Measurements from ENCODE around the gene CTSG.

DNA sequence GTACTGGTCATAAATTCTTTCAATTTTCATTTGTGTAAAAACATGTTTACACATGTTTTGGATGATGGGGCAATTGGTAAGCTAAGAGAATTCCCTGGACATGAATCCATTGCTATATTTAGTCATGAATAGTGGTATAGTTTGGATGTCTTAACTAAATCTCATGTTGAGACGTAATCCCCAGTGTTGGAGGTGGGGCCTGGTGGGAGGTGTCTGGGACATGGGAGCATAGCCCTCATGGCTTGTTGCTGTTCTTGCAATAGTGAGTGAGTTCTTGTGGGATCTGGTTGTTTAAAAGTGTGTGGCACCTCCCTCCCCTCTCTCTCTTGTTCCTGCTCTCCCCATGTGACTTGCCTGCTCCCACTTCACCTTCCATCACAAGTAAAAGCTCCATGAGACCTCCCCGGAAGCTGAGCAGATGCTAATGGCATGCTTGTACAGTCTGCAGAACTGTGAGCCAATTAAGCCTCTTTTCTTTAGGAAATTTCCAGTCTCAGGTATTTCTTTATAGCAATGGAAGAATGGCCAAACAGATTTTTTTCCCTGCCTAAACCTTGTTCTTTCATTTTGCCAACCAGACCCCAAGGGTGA lies 33.6 kb downstream of the CTSG start:
- no peak for TF ChIP-seq POLR2AphosphoS5 (IDR thresholded peaks at IDR 0.05)
- TF ChIP-seq, protein P1, sequence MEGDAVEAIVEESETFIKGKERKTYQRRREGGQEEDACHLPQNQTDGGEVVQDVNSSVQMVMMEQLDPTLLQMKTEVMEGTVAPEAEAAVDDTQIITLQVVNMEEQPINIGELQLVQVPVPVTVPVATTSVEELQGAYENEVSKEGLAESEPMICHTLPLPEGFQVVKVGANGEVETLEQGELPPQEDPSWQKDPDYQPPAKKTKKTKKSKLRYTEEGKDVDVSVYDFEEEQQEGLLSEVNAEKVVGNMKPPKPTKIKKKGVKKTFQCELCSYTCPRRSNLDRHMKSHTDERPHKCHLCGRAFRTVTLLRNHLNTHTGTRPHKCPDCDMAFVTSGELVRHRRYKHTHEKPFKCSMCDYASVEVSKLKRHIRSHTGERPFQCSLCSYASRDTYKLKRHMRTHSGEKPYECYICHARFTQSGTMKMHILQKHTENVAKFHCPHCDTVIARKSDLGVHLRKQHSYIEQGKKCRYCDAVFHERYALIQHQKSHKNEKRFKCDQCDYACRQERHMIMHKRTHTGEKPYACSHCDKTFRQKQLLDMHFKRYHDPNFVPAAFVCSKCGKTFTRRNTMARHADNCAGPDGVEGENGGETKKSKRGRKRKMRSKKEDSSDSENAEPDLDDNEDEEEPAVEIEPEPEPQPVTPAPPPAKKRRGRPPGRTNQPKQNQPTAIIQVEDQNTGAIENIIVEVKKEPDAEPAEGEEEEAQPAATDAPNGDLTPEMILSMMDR (IDR thresholded peaks at IDR 0.05), result no peak
